ENCODE results near the gene COX5B. TPM values are rescaled to one million over a fixed set of nuclear protein-coding genes. Genes with fewer than 3 reads are reported as not detected.
"Not testable (repeated sequence)": the region's sequence is repeated elsewhere in the genome, so short reads cannot be mapped to it uniquely, and the experiment has no call there.

COX5B gene
- polyA plus RNA-seq, 4 donors = 213 to 1,324 (median 783) TPM

DNA sequence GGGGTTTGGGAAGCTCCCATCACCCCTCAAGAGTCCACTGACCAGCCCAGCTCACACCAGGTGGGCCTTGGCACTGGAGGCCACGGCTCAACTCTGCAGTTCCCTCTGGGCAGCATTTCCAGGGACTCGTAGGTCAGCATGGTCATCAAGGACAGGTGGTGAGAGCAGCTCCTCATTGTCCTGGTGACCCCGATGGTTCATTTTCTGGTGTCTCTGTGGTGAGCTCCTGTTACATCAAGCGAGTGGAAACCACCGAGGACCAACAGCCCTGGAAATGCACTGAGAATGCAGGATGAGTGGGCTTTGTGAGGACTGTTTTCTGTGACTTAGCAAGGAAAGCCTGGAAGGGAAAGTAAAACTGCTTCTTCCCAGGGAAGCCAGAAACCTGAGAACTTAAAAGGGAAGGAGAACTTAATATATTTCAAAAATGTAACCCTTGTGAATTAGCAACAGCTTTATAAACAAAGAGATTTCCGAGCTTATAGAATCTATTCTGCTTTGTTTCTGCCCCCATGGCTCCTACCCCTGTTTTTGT lies 26.8 kb downstream of the COX5B start:
- H3K4me3 ChIP-seq (ENCODE audit: low read depth in 1 of 3, low read length in 3 of 3); H3K4me1 ChIP-seq (ENCODE audit: control insufficient read depth in 3 of 3, insufficient read depth in 2 of 3, low read depth in 1 of 3, low read length in 2 of 3); FAIRE-seq; H3K9me3 ChIP-seq (ENCODE audit: control insufficient read depth in 2 of 2, insufficient read depth in 1 of 2, low read depth in 1 of 2, low read length in 1 of 2); H3K27ac ChIP-seq (ENCODE audit: low read depth in 1 of 3, low read length in 2 of 3); H3K27me3 ChIP-seq (ENCODE audit: control insufficient read depth in 3 of 3, insufficient read depth in 3 of 3, low read length in 3 of 3); DNase-seq; H3K36me3 ChIP-seq (ENCODE audit: control insufficient read depth in 3 of 3, insufficient read depth in 2 of 3, low read depth in 1 of 3, low read length in 3 of 3): not testable (repeated sequence)
- 89 to 96% (median 96%) methylated on average over 4 to 6 of the region's 6 CpGs for WGBS, 3 donors

DNA sequence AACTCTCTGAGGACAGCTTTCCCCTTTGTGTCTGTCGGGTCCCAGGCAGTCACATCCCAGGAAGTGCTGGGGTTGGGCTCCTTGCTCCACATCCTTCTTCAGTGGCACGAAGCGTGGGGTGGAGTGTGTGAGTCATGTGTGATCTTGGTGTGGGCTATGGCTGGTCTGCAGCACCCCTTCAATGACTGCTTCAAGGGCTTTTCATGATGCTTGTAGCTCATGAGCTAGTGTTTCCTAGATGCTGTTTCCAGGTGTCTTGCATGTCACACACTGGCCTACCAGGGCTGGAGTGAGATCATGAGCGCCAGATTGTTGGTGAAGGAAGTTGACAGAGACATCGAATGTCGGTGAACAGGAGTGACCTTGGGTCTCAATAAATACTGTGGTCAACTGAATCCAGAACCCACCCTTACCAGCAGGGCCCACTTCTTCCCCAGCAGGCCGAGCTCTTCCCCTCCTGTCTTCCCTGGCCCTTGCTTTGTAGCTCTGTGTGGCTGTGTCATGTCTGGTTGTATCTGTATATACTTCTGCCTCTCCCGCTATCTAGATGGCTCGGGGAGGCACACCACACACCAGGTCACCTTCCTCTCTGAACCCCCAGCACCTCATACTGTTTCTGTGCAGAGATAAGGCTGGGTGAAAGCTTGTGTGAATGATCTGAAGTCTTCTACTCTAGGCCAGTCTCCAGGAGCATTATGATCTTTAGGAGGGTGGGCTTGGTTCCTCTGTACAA lies 27.5 kb downstream of the COX5B start:
- no peak overlapping the region for H3K27ac ChIP-seq (ENCODE audit: low read depth in 1 of 3, low read length in 2 of 3)
- no peak for DNase-seq
- H3K36me3 ChIP-seq (ENCODE audit: control insufficient read depth in 3 of 3, insufficient read depth in 2 of 3, low read depth in 1 of 3, low read length in 3 of 3) = peaks cover 0 to 2% (median 0%) of the 10 kb centered on the region in 3 donors
- no peak for FAIRE-seq
- peaks cover 0 to 4% (median 0%) of the 10 kb centered on the region in 3 donors for H3K4me1 ChIP-seq (ENCODE audit: control insufficient read depth in 3 of 3, insufficient read depth in 2 of 3, low read depth in 1 of 3, low read length in 2 of 3)
- WGBS, 3 donors = 76 to 81% (median 77%) methylated on average over 9 of the region's 9 CpGs
- H3K27me3 ChIP-seq (ENCODE audit: control insufficient read depth in 3 of 3, insufficient read depth in 3 of 3, low read length in 3 of 3) = no peaks in the 10 kb centered on the region
- no peaks in the 10 kb centered on the region for H3K9me3 ChIP-seq (ENCODE audit: control insufficient read depth in 2 of 2, insufficient read depth in 1 of 2, low read depth in 1 of 2, low read length in 1 of 2)
- no peak overlapping the region for H3K4me3 ChIP-seq (ENCODE audit: low read depth in 1 of 3, low read length in 3 of 3)

DNA sequence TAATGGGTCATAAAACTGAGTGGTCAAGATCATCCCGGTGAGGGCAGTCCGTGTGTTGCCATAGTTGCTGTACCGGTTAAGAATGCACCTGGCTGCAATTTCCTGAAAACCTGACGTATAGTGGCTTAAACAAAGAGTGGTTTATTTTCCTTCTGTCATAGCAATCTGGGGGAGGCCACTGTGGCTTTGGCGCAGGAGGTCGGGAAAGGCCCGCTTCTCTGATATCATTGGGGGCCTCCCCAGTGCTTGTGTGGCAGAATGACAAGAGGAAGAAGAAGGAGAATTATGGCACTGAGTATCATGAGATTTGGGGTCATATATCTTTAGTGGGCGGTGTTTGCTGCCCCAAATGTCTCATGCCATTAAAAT lies 28.0 kb downstream of the COX5B start:
- DNase-seq (peak in 1 of 2 donors; percentile 34), FAIRE-seq (no peak)
- Histone ChIP-seq H3K36me3 (ENCODE audit: control insufficient read depth in 3 of 3, insufficient read depth in 2 of 3, low read depth in 1 of 3, low read length in 3 of 3) (no peaks in the 10 kb centered on the region), H3K9me3 (ENCODE audit: control insufficient read depth in 2 of 2, insufficient read depth in 1 of 2, low read depth in 1 of 2, low read length in 1 of 2) (no peaks in the 10 kb centered on the region), H3K4me1 (ENCODE audit: control insufficient read depth in 3 of 3, insufficient read depth in 2 of 3, low read depth in 1 of 3, low read length in 2 of 3) (peaks cover 0 to 4% (median 0%) of the 10 kb centered on the region in 3 donors), H3K4me3 (ENCODE audit: low read depth in 1 of 3, low read length in 3 of 3) (no peak overlapping the region), H3K27me3 (ENCODE audit: control insufficient read depth in 3 of 3, insufficient read depth in 3 of 3, low read length in 3 of 3) (no peaks in the 10 kb centered on the region), H3K27ac (ENCODE audit: low read depth in 1 of 3, low read length in 2 of 3) (no peak overlapping the region)
- 28 to 49% (median 40%) methylated on average over 8 of the region's 8 CpGs for WGBS, 3 donors

DNA sequence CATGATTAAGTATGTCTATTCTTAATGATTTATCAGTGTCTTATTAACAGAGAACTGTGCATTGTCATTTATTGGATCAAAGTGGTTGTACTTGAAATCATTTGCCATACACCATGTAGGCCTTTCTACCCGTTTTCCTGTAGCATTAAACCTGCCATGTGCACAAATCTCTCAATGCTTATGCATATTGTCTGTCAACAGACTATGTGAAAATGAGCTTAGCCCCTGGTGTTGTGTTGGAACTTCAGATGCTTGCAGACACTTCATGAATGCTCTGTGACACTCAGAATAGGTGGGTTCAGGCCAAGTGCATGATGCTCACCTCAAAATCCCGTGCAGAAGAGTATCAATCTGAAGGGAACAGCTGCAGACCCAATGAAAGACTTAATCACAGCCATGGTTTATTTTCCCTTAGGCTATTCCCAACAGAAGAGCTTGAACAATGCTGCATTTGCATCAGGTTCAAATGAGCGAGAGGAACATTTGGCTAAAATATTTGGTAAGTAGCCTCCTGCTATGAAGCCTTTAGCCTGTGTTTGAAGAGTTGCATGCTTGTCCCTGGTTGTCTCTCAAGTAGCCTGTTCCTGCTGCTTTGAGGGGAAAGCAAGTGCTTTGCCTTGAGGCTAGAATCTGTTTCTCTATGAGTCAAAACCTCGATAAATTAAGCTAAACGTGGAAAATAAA lies 29.7 kb downstream of the COX5B start:
- no peak overlapping the region for H3K27ac ChIP-seq (ENCODE audit: low read depth in 1 of 3, low read length in 2 of 3)
- H3K9me3 ChIP-seq (ENCODE audit: control insufficient read depth in 2 of 2, insufficient read depth in 1 of 2, low read depth in 1 of 2, low read length in 1 of 2) = peaks cover 0 to 4% of the 10 kb centered on the region in 2 donors
- FAIRE-seq (no peak), DNase-seq (no peak)
- peaks cover 0 to 4% (median 0%) of the 10 kb centered on the region in 3 donors for H3K4me1 ChIP-seq (ENCODE audit: control insufficient read depth in 3 of 3, insufficient read depth in 2 of 3, low read depth in 1 of 3, low read length in 2 of 3)
- no peaks in the 10 kb centered on the region for H3K36me3 ChIP-seq (ENCODE audit: control insufficient read depth in 3 of 3, insufficient read depth in 2 of 3, low read depth in 1 of 3, low read length in 3 of 3)
- H3K4me3 ChIP-seq (ENCODE audit: low read depth in 1 of 3, low read length in 3 of 3) = no peak overlapping the region
- WGBS, 3 donors = 76 to 85% (median 78%) methylated on average over 5 of the region's 5 CpGs
- no peaks in the 10 kb centered on the region for H3K27me3 ChIP-seq (ENCODE audit: control insufficient read depth in 3 of 3, insufficient read depth in 3 of 3, low read length in 3 of 3)

- WGBS, 3 donors = 80 to 95% (median 88%) methylated on average over 1 of the region's 1 CpG
- no peak for FAIRE-seq
- no peak overlapping the region for H3K4me3 ChIP-seq (ENCODE audit: low read depth in 1 of 3, low read length in 3 of 3)
These were observed 30.8 kb downstream of the COX5B start for GRCh38 chr2:97676620-97677019.

GRCh38 chr2:97677480-97677879 lies 31.6 kb downstream of the COX5B start:
- WGBS, 3 donors = 89 to 97% (median 94%) methylated on average over 2 of the region's 2 CpGs
- DNase-seq (no peak), FAIRE-seq (no peak)
- no peak overlapping the region for H3K27ac ChIP-seq (ENCODE audit: low read depth in 1 of 3, low read length in 2 of 3)
- no peaks in the 10 kb centered on the region for H3K27me3 ChIP-seq (ENCODE audit: control insufficient read depth in 3 of 3, insufficient read depth in 3 of 3, low read length in 3 of 3)
- no peaks in the 10 kb centered on the region for H3K36me3 ChIP-seq (ENCODE audit: control insufficient read depth in 3 of 3, insufficient read depth in 2 of 3, low read depth in 1 of 3, low read length in 3 of 3)
- H3K9me3 ChIP-seq (ENCODE audit: control insufficient read depth in 2 of 2, insufficient read depth in 1 of 2, low read depth in 1 of 2, low read length in 1 of 2) = peaks cover 0 to 4% of the 10 kb centered on the region in 2 donors
- no peak overlapping the region for H3K4me3 ChIP-seq (ENCODE audit: low read depth in 1 of 3, low read length in 3 of 3)
- peaks cover 0 to 4% (median 0%) of the 10 kb centered on the region in 3 donors for H3K4me1 ChIP-seq (ENCODE audit: control insufficient read depth in 3 of 3, insufficient read depth in 2 of 3, low read depth in 1 of 3, low read length in 2 of 3)

More at GRCh38 chr2:97676620-97677019, 30.8 kb downstream of the COX5B start:
- Histone ChIP-seq H3K36me3 (ENCODE audit: control insufficient read depth in 3 of 3, insufficient read depth in 2 of 3, low read depth in 1 of 3, low read length in 3 of 3) (no peaks in the 10 kb centered on the region), H3K9me3 (ENCODE audit: control insufficient read depth in 2 of 2, insufficient read depth in 1 of 2, low read depth in 1 of 2, low read length in 1 of 2) (peaks cover 0 to 4% of the 10 kb centered on the region in 2 donors), H3K27ac (ENCODE audit: low read depth in 1 of 3, low read length in 2 of 3) (no peak overlapping the region), H3K4me1 (ENCODE audit: control insufficient read depth in 3 of 3, insufficient read depth in 2 of 3, low read depth in 1 of 3, low read length in 2 of 3) (peaks cover 0 to 4% (median 0%) of the 10 kb centered on the region in 3 donors), H3K27me3 (ENCODE audit: control insufficient read depth in 3 of 3, insufficient read depth in 3 of 3, low read length in 3 of 3) (no peaks in the 10 kb centered on the region)
- DNase-seq = no peak

- Histone ChIP-seq H3K4me3 (ENCODE audit: low read depth in 1 of 3, low read length in 3 of 3) (no peak overlapping the region), H3K4me1 (ENCODE audit: control insufficient read depth in 3 of 3, insufficient read depth in 2 of 3, low read depth in 1 of 3, low read length in 2 of 3) (peaks cover 0 to 4% (median 0%) of the 10 kb centered on the region in 3 donors), H3K9me3 (ENCODE audit: control insufficient read depth in 2 of 2, insufficient read depth in 1 of 2, low read depth in 1 of 2, low read length in 1 of 2) (peaks cover 0 to 4% of the 10 kb centered on the region in 2 donors), H3K27ac (ENCODE audit: low read depth in 1 of 3, low read length in 2 of 3) (no peak overlapping the region), H3K27me3 (ENCODE audit: control insufficient read depth in 3 of 3, insufficient read depth in 3 of 3, low read length in 3 of 3) (no peaks in the 10 kb centered on the region), H3K36me3 (ENCODE audit: control insufficient read depth in 3 of 3, insufficient read depth in 2 of 3, low read depth in 1 of 3, low read length in 3 of 3) (no peaks in the 10 kb centered on the region)
- no peak for DNase-seq
- FAIRE-seq = no peak
- 88 to 100% (median 96%) methylated on average over 1 of the region's 1 CpG for WGBS, 3 donors
These were observed 32.4 kb downstream of the COX5B start for GRCh38 chr2:97678298-97678697.

GRCh38 chr2:97687235-97687634 lies 41.4 kb downstream of the COX5B start:
- not testable (repeated sequence) for H3K4me1 ChIP-seq (ENCODE audit: control insufficient read depth in 3 of 3, insufficient read depth in 2 of 3, low read depth in 1 of 3, low read length in 2 of 3); H3K9me3 ChIP-seq (ENCODE audit: control insufficient read depth in 2 of 2, insufficient read depth in 1 of 2, low read depth in 1 of 2, low read length in 1 of 2); H3K36me3 ChIP-seq (ENCODE audit: control insufficient read depth in 3 of 3, insufficient read depth in 2 of 3, low read depth in 1 of 3, low read length in 3 of 3); H3K27ac ChIP-seq (ENCODE audit: low read depth in 1 of 3, low read length in 2 of 3); DNase-seq; FAIRE-seq; H3K27me3 ChIP-seq (ENCODE audit: control insufficient read depth in 3 of 3, insufficient read depth in 3 of 3, low read length in 3 of 3); H3K4me3 ChIP-seq (ENCODE audit: low read depth in 1 of 3, low read length in 3 of 3)
- WGBS, 3 donors = 79 to 95% (median 84%) methylated on average over 2 of the region's 3 CpGs
